Astrocyte of the spinal cord (primary cell): ENCODE data around the gene CCR2.

Source experiments
- DNase-seq: peaks from one replicate; pipeline ENCODE4 v3.0.0; 2011; ENCODE audit warnings: low read depth, low spot score
- H3K4me3 ChIP-seq: 2 replicates; pipeline ENCODE4 v1.5.1; 2011; ENCODE audit warnings: low read depth, mild to moderate bottlenecking, low read length, moderate library complexity
- CTCF ChIP-seq: IDR thresholded peaks from 2 replicates; pipeline ENCODE4 v1.5.1; 2012; ENCODE audit warnings: low read depth, mild to moderate bottlenecking, low read length, inconsistent platforms
- in situ Hi-C: cut with HindIII; loops from 2 replicates; pipeline ENCODE4 v1.10.0; 2017; ENCODE audit warnings: low sequenced_read_pairs

Gene CCR2

GRCh38 chr3:46359733-46360493 is 6.0 kb downstream of the CCR2 start:
- no peak overlapping the region for H3K4me3 ChIP-seq
- no peak for TF ChIP-seq CTCF
- in situ Hi-C loops, result no loop called here
- DNase-seq, result peak; percentile 31

GRCh38 chr3:46360907-46361306 is 7.0 kb downstream of the CCR2 start:
- no peak for DNase-seq
- TF ChIP-seq CTCF, result no peak
- no peak overlapping the region for H3K4me3 ChIP-seq
- in situ Hi-C loops, result no loop called here

GRCh38 chr3:46361408-46362283 is 7.7 kb downstream of the CCR2 start:
- no peak overlapping the region for H3K4me3 ChIP-seq
- TF ChIP-seq CTCF, result no peak
- DNase-seq, result no peak
- in situ Hi-C loops, result no loop called here

GRCh38 chr3:46365041-46365440 is 11.1 kb downstream of the CCR2 start:
- DNase-seq, result no peak
- TF ChIP-seq CTCF, result no peak
- no peak overlapping the region for H3K4me3 ChIP-seq
- in situ Hi-C loops, result no loop called here

- in situ Hi-C loops, result no loop called here
- no peak for DNase-seq
- TF ChIP-seq CTCF, result no peak
- no peak overlapping the region for H3K4me3 ChIP-seq
Observed at GRCh38 chr3:46365737-46366524, 12.0 kb downstream of the CCR2 start.

- H3K4me3 ChIP-seq, result no peak overlapping the region
- in situ Hi-C loops, result no loop called here
- no peak for TF ChIP-seq CTCF
- no peak for DNase-seq
Observed at GRCh38 chr3:46367811-46368210, 13.9 kb downstream of the CCR2 start.
